ENCODE results near the gene PTPN6. TPM values are rescaled to one million over a fixed set of nuclear protein-coding genes. Genes with fewer than 3 reads are reported as not detected.

PTPN6 gene
- total and polyA plus RNA-seq, 9 of the 15 experiments (the other 6 are each of a cell fraction or from before 2014, with no cell fraction given): 1.5 to 5.1 (median 3.9) TPM

DNA sequence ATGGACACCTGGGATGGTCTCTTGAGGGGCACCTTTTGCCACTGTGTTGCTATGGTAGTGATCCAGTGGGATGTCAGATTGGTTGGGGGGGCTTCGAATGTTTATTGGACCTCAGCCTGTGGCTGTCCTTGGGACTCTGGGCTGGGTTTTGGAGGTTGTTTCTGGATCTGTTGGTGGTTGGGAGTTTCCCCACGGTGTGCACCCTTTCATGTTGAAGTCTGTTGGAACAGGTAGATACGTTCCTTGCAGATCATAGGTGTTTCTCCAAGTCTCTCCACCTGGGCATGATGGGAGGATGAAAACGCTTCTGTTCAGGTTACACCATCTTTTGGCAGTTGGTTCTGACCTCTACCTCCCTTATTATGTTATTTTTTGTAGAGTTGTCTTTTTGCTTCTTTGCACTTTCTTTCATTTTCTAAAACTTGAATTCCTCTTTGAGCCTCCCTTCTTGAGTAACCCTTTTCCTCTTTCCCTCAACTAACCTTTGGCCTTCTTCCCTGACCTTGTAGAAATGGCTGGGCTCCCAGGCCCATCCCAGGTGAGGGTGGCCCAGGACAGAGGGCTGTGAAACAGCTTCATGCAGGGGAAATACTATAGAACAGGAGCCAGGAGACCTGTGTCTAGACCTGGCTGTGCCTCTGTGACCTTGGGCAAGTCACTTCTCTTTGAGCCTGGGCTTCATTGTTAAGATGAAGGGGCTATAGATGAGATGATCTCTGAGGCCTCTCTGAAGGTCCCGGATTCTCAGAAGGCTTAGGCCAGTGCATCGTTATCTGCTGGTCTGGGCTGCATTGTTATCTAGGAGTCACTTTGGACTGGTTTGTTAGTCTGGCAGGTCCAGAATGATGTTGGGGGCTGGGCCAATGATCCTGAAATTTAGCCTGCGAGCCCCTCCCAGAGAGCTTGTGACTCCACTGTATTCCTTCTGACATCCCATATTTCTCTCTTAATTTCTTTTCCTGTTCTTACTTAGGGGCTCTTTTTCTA lies 21.4 kb upstream of the PTPN6 start (continued):
- TF ChIP-seq SP1 (CRISPR knock-in tag; IDR thresholded peaks at IDR 0.05): no peak
- TF ChIP-seq, protein P1, sequence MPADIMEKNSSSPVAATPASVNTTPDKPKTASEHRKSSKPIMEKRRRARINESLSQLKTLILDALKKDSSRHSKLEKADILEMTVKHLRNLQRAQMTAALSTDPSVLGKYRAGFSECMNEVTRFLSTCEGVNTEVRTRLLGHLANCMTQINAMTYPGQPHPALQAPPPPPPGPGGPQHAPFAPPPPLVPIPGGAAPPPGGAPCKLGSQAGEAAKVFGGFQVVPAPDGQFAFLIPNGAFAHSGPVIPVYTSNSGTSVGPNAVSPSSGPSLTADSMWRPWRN (IDR thresholded peaks at IDR 0.05; ENCODE audit: low read depth): no peak
- TF ChIP-seq ZNF347 (CRISPR knock-in tag; IDR thresholded peaks at IDR 0.05; ENCODE audit: low read depth): no peak
- TF ChIP-seq CBFA2T3 (IDR thresholded peaks at IDR 0.05): peak; percentile 71
- TF ChIP-seq GABPB2 (CRISPR knock-in tag; conservative IDR thresholded peaks at IDR 0.05): no peak
- TF ChIP-seq CBFA2T2 (conservative IDR thresholded peaks at IDR 0.05): peak; percentile 23
- TF ChIP-seq RBBP5 (IDR thresholded peaks at IDR 0.05; ENCODE audit: borderline replicate concordance, insufficient read depth, low read length, poor library complexity, severe bottlenecking): no peak
- TF ChIP-seq BRF1 (IDR thresholded peaks at IDR 0.05; ENCODE audit: borderline replicate concordance, extremely low read depth, insufficient read length): no peak
- TF ChIP-seq, protein P2, sequence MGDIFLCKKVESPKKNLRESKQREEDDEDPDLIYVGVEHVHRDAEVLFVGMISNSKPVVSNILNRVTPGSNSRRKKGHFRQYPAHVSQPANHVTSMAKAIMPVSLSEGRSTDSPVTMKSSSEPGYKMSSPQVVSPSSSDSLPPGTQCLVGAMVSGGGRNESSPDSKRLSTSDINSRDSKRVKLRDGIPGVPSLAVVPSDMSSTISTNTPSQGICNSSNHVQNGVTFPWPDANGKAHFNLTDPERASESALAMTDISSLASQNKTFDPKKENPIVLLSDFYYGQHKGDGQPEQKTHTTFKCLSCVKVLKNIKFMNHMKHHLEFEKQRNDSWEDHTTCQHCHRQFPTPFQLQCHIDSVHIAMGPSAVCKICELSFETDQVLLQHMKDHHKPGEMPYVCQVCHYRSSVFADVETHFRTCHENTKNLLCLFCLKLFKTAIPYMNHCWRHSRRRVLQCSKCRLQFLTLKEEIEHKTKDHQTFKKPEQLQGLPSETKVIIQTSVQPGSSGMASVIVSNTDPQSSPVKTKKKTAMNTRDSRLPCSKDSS (IDR thresholded peaks at IDR 0.05; ENCODE audit: low read depth, partially characterized antibody): no peak
- TF ChIP-seq, protein P3, sequence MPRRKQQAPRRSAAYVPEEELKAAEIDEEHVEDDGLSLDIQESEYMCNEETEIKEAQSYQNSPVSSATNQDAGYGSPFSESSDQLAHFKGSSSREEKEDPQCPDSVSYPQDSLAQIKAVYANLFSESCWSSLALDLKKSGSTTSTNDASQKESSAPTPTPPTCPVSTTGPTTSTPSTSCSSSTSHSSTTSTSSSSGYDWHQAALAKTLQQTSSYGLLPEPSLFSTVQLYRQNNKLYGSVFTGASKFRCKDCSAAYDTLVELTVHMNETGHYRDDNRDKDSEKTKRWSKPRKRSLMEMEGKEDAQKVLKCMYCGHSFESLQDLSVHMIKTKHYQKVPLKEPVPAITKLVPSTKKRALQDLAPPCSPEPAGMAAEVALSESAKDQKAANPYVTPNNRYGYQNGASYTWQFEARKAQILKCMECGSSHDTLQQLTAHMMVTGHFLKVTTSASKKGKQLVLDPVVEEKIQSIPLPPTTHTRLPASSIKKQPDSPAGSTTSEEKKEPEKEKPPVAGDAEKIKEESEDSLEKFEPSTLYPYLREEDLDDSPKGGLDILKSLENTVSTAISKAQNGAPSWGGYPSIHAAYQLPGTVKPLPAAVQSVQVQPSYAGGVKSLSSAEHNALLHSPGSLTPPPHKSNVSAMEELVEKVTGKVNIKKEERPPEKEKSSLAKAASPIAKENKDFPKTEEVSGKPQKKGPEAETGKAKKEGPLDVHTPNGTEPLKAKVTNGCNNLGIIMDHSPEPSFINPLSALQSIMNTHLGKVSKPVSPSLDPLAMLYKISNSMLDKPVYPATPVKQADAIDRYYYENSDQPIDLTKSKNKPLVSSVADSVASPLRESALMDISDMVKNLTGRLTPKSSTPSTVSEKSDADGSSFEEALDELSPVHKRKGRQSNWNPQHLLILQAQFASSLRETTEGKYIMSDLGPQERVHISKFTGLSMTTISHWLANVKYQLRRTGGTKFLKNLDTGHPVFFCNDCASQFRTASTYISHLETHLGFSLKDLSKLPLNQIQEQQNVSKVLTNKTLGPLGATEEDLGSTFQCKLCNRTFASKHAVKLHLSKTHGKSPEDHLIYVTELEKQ (CRISPR knock-in tag; IDR thresholded peaks at IDR 0.05): no peak
- TF ChIP-seq, protein P4, sequence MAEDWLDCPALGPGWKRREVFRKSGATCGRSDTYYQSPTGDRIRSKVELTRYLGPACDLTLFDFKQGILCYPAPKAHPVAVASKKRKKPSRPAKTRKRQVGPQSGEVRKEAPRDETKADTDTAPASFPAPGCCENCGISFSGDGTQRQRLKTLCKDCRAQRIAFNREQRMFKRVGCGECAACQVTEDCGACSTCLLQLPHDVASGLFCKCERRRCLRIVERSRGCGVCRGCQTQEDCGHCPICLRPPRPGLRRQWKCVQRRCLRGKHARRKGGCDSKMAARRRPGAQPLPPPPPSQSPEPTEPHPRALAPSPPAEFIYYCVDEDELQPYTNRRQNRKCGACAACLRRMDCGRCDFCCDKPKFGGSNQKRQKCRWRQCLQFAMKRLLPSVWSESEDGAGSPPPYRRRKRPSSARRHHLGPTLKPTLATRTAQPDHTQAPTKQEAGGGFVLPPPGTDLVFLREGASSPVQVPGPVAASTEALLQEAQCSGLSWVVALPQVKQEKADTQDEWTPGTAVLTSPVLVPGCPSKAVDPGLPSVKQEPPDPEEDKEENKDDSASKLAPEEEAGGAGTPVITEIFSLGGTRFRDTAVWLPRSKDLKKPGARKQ (CRISPR knock-in tag; IDR thresholded peaks at IDR 0.05): no peak
- TF ChIP-seq, protein P5, sequence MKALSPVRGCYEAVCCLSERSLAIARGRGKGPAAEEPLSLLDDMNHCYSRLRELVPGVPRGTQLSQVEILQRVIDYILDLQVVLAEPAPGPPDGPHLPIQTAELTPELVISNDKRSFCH (CRISPR knock-in tag; IDR thresholded peaks at IDR 0.05): no peak
- TF ChIP-seq, protein P5 (tag; IDR thresholded peaks at IDR 0.05): no peak
- TF ChIP-seq, protein P6, sequence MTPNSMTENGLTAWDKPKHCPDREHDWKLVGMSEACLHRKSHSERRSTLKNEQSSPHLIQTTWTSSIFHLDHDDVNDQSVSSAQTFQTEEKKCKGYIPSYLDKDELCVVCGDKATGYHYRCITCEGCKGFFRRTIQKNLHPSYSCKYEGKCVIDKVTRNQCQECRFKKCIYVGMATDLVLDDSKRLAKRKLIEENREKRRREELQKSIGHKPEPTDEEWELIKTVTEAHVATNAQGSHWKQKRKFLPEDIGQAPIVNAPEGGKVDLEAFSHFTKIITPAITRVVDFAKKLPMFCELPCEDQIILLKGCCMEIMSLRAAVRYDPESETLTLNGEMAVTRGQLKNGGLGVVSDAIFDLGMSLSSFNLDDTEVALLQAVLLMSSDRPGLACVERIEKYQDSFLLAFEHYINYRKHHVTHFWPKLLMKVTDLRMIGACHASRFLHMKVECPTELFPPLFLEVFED (CRISPR knock-in tag; conservative IDR thresholded peaks at IDR 0.05): no peak

All from K562 (cell line).